DOHH2 (cell line): ENCODE measurements around the gene SOWAHC.

Experiments used
- CTCF ChIP-seq: fragments of 200-600 bp; sonication (generic); IDR thresholded peaks from one replicate; pipeline ENCODE4 v1.5.1; 2014; ENCODE audit warnings: antibody characterized with exemption, mild to moderate bottlenecking, low read depth, low read length; ENCODE audit not compliant: poor library complexity, severe bottlenecking
- EZH2phosphoT487 ChIP-seq: fragments of 200-600 bp; sonication (generic); IDR thresholded peaks from 2 replicates; pipeline ENCODE4 v1.6.1; 2017; ENCODE audit warnings: borderline replicate concordance, mild to moderate bottlenecking, antibody characterized with exemption, low read length, moderate library complexity, mixed read lengths

- TF ChIP-seq CTCF: no peak
- no peak for TF ChIP-seq EZH2phosphoT487
Observed at GRCh38 chr2:109637749-109638570, 23.8 kb downstream of the SOWAHC start.
